ENCODE measurements around the gene SLC16A12.

Gene SLC16A12

DNA sequence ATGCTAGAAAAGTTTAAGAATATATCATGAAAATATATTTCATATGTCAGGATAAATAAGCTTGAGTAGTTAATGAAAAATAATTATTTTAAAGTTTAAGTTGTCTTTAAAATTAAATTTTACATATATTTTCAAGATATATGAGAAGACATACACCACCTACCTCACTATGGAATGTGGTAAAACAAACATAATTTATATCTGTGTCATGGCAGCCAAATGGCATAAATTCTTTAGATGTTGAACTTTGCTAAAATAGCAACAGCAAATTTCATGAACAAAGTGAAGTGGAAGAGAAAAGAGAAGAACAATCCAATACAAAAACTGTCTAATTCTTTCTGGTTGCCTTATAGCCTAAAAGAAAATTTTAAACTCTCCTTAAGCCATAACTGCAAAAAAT, 39.6 kb upstream of the SLC16A12 start:
- Mint-ChIP-seq H3K27ac (no peak overlapping the region), H3K36me3 (ENCODE audit: low read depth) (peaks cover 16% of the 10 kb centered on the region), H3K27me3 (ENCODE audit: low read depth, poor library complexity) (no peaks in the 10 kb centered on the region), H3K4me1 (no peaks in the 10 kb centered on the region), H3K9me3 (peaks cover 18% of the 10 kb centered on the region), H3K4me3 (no peak overlapping the region)
- no peak for TF ChIP-seq CTCF (IDR thresholded peaks at IDR 0.05)
- DNase-seq = no peak

- no peak for TF ChIP-seq CTCF (IDR thresholded peaks at IDR 0.05)
- no peak overlapping the region for H3K27ac Mint-ChIP-seq
- no peaks in the 10 kb centered on the region for H3K27me3 Mint-ChIP-seq (ENCODE audit: low read depth, poor library complexity)
- H3K36me3 Mint-ChIP-seq (ENCODE audit: low read depth) = peaks cover 16% of the 10 kb centered on the region
- H3K4me1 Mint-ChIP-seq = no peaks in the 10 kb centered on the region
- H3K9me3 Mint-ChIP-seq = peaks cover 18% of the 10 kb centered on the region
- no peak for DNase-seq
- no peak overlapping the region for H3K4me3 Mint-ChIP-seq
These were observed 39.0 kb upstream of the SLC16A12 start for GRCh38 chr10:89574368-89574767.

- Mint-ChIP-seq H3K36me3 (ENCODE audit: low read depth) (no peaks in the 10 kb centered on the region), H3K9me3 (no peaks in the 10 kb centered on the region), H3K4me3 (no peak overlapping the region), H3K27ac (no peak overlapping the region), H3K4me1 (no peaks in the 10 kb centered on the region), H3K27me3 (ENCODE audit: low read depth, poor library complexity) (peaks cover 4% of the 10 kb centered on the region)
- DNase-seq = no peak
- no peak for TF ChIP-seq CTCF (IDR thresholded peaks at IDR 0.05)
These were observed 32.3 kb upstream of the SLC16A12 start for GRCh38 chr10:89567576-89568245.

DNA sequence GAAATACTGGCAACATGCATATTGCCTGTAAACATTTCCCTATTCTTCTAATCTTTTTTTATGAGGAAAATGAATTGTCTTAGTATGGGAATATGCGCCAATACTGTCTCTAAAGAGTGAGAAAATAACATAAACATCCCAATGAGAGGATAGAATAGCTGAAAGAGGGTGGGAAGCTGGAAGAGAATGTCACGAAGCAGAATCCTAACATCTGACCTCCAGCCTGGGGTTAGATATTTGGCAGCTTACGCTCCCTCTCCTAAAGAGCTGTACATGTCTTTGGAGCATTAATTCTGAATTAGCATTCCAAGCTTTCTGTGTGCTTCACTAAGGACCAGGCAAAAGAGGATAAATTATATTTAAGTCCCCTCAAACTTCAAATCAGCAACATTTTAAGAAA, 31.6 kb upstream of the SLC16A12 start:
- H3K9me3 Mint-ChIP-seq = no peaks in the 10 kb centered on the region
- H3K27me3 Mint-ChIP-seq (ENCODE audit: low read depth, poor library complexity) = peaks cover 4% of the 10 kb centered on the region
- no peak for TF ChIP-seq CTCF (IDR thresholded peaks at IDR 0.05)
- H3K4me1 Mint-ChIP-seq = no peaks in the 10 kb centered on the region
- H3K36me3 Mint-ChIP-seq (ENCODE audit: low read depth) = no peaks in the 10 kb centered on the region
- no peak overlapping the region for H3K4me3 Mint-ChIP-seq
- no peak overlapping the region for H3K27ac Mint-ChIP-seq
- no peak for DNase-seq

DNA sequence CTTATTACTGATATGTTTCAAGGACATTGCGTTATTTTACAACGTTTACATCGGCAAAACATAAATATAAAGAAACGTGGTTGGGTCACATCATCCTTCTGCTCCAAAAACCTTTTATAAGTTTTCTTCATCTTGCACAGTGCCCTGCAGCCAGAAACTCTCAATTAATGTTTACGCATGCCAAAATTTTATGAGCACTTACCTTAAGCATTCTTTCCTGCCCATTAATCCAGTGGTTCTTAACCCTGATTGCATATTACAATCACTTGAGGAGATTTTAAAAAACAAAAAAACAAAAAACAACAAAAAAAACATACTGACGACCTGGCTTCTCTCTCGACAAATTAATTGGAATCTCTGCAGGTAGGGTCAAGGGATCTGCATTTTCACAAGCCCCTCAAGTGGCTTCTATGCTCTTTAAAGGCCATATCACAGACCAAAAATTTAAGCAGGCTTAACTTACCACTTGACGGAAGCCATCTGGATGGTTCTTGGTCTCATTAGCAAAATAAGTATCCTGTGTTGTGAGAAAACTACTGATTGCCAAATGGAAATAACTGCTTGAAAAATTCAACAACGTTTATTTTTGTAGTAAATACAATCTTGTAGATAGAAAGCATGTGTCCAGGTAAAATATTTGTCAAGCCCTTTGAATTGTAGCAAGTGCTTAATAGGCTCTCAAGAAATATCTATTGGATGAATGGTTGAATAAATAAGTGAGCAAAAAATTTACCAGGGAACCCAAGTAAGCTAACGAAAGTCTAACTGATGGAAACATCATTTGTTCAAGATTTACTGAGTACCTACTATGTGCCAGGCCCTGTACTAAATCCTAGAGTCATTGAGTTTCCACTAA, 30.9 kb upstream of the SLC16A12 start:
- H3K27me3 Mint-ChIP-seq (ENCODE audit: low read depth, poor library complexity) = peaks cover 4% of the 10 kb centered on the region
- no peaks in the 10 kb centered on the region for H3K9me3 Mint-ChIP-seq
- H3K27ac Mint-ChIP-seq = no peak overlapping the region
- TF ChIP-seq CTCF (IDR thresholded peaks at IDR 0.05) = no peak
- DNase-seq = no peak
- H3K36me3 Mint-ChIP-seq (ENCODE audit: low read depth) = no peaks in the 10 kb centered on the region
- H3K4me3 Mint-ChIP-seq = no peak overlapping the region
- no peaks in the 10 kb centered on the region for H3K4me1 Mint-ChIP-seq

Measured in nephron progenitor cell (in vitro differentiated cells).